Stomach (tissue), 9 donors: ENCODE data around the gene PFKL. TPM values are rescaled to one million over a fixed set of nuclear protein-coding genes. Genes with fewer than 3 reads are reported as not detected.
"Not testable (repeated sequence)": the region's sequence is repeated elsewhere in the genome, so short reads cannot be mapped to it uniquely, and the experiment has no call there.

ENCODE experiments used
- DNase-seq, 2 donors: peaks; one replicate each; pipeline versions ENCODE4 v3.0.0 to v3.0.0-alpha.2; 2013 to 2019
- H3K27ac ChIP-seq, 5 donors: fragments of 200-600 bp in 4 of 5; sonication (generic) in 4 of 5; one replicate each; pipeline ENCODE4 v1.5.1; 2013 to 2019; ENCODE audit warnings: mild to moderate bottlenecking in 1 of 5, moderate library complexity in 1 of 5
- H3K27me3 ChIP-seq, 3 donors: fragments of 200-600 bp; sonication (generic); one replicate each; pipeline ENCODE4 v1.5.1; 2017 to 2019; ENCODE audit warnings: mixed run types in 1 of 3
- H3K36me3 ChIP-seq, 4 donors: fragments of 200-600 bp; sonication (generic); 1 replicate in 3 of 4; 2 replicates in 1 of 4; pipeline ENCODE4 v1.5.1; 2016 to 2019
- H3K4me1 ChIP-seq, 4 donors: fragments of 200-600 bp; sonication (generic); one replicate each; pipeline ENCODE4 v1.5.1; 2016 to 2019
- H3K4me3 ChIP-seq, 4 donors: fragments of 200-600 bp; sonication (generic) in 3 of 4; one replicate each; pipeline ENCODE4 v1.5.1; 2016 to 2019; ENCODE audit warnings: mild to moderate bottlenecking in 1 of 4
- H3K9me3 ChIP-seq, 4 donors: fragments of 200-600 bp; sonication (generic); one replicate each; pipeline ENCODE4 v1.5.1; 2016 to 2019
- CTCF ChIP-seq, 7 experiments: fragments of 450-650 bp in 4 of 7; fragments of 200-600 bp in 3 of 7; sonication (generic) in 3 of 7; IDR thresholded peaks; one replicate each; pipeline ENCODE4 v1.5.1; 2016 to 2019; ENCODE audit warnings: antibody characterized with exemption in 7 of 7, control low read depth in 2 of 7, mild to moderate bottlenecking in 1 of 7
- EP300 ChIP-seq: sonication (generic); formaldehyde crosslinking; IDR thresholded peaks from one replicate; pipeline ENCODE4 v1.6.1; 2017; ENCODE audit warnings: antibody characterized with exemption
- POLR2A ChIP-seq, 4 donors: fragments of 450-650 bp; IDR thresholded peaks; one replicate each; pipeline ENCODE4 v1.6.1; 2016; ENCODE audit warnings: antibody characterized with exemption in 4 of 4, control low read depth in 2 of 4, mild to moderate bottlenecking in 1 of 4, moderate library complexity in 1 of 4
- POLR2AphosphoS5 ChIP-seq, 3 donors: sonication (generic); formaldehyde crosslinking; IDR thresholded peaks; one replicate each; pipeline ENCODE4 v1.6.1; 2016; ENCODE audit warnings: antibody characterized with exemption in 3 of 3
- WGBS, 5 donors: extraction: QIAGEN DNeasy Blood & Tissue Kit in 3 of 5; methylation state at CpG; one replicate each; pipeline versions ENCODE4 v1.1.5 to v1.1.7; 2013 to 2018; 5-methylcytosine and 5-hydroxymethylcytosine counted together
- intact Hi-C: fragments of 100-400 bp; cut with DNase I; formaldehyde crosslinking; loops from one replicate; pipeline ENCODE4 v1.15.1; 2023; ENCODE audit warnings: low total_unique reads
- polyA plus RNA-seq, 3 donors: library from polyadenylated mRNA; stranded (reverse); fragments of 200-250 nt; gene quantifications; one replicate each; pipeline ENCODE4 v1.2.3, GENCODE V29; 2013
- total RNA-seq, 5 donors: library from RNA; depleted of rRNA; stranded (reverse); fragments of >200 nt; gene quantifications; one replicate each; pipeline versions ENCODE4 v1.1.0 to v1.2.3, GENCODE V29; 2014 to 2016
- donor health status: healthy with polysubstance abuse.
- donor health status: Bipolar disorder and iron deficiency.
- donor health status: healthy.

PFKL gene
- total and polyA plus RNA-seq, 8 donors = 83.0 to 283 (median 130) TPM

GRCh38 chr21:44281801-44282200 lies 18.1 kb upstream of the PFKL start:
- no peaks in the 10 kb centered on the region for H3K9me3 ChIP-seq
- no peak for TF ChIP-seq CTCF (IDR thresholded peaks at IDR 0.05)
- TF ChIP-seq EP300 = no peak
- TF ChIP-seq POLR2A (IDR thresholded peaks at IDR 0.05) = no peak
- TF ChIP-seq POLR2AphosphoS5 (IDR thresholded peaks at IDR 0.05) = no peak
- H3K27ac ChIP-seq = no peak overlapping the region
- peaks cover 0 to 25% (median 19%) of the 10 kb centered on the region in 3 donors for H3K27me3 ChIP-seq
- intact Hi-C loops = no loop called here
- H3K4me3 ChIP-seq = no peak overlapping the region
- H3K36me3 ChIP-seq = no peaks in the 10 kb centered on the region
- no peak for DNase-seq
- peaks cover 4 to 11% (median 10%) of the 10 kb centered on the region in 4 donors for H3K4me1 ChIP-seq
- 89 to 100% (median 97%) methylated on average over 9 of the region's 9 CpGs; no CpG with 5 or more reads in 1 of the 5 donors for WGBS, 5 donors

- no peak overlapping the region for H3K27ac ChIP-seq
- intact Hi-C loops = no loop called here
- WGBS, 5 donors = 81 to 93% (median 82%) methylated on average over 7 to 9 of the region's 9 CpGs
- H3K9me3 ChIP-seq = no peaks in the 10 kb centered on the region
- H3K36me3 ChIP-seq = no peaks in the 10 kb centered on the region
- no peak overlapping the region for H3K4me3 ChIP-seq
- H3K4me1 ChIP-seq = peaks cover 4 to 11% (median 10%) of the 10 kb centered on the region in 4 donors
- H3K27me3 ChIP-seq = peaks cover 0 to 31% (median 21%) of the 10 kb centered on the region in 3 donors
- DNase-seq = no peak
- no peak for TF ChIP-seq EP300
These were observed 17.5 kb upstream of the PFKL start for GRCh38 chr21:44282370-44282769.

GRCh38 chr21:44283211-44283785 lies 16.6 kb upstream of the PFKL start:
- H3K4me1 ChIP-seq = peaks cover 4 to 11% (median 10%) of the 10 kb centered on the region in 4 donors
- intact Hi-C loops = not testable (repeated sequence)

GRCh38 chr21:44283948-44284347 lies 15.9 kb upstream of the PFKL start:
- WGBS, 5 donors = 66 to 82% (median 75%) methylated on average over 11 of the region's 11 CpGs
- no peak overlapping the region for H3K4me3 ChIP-seq
- TF ChIP-seq POLR2AphosphoS5 (IDR thresholded peaks at IDR 0.05) = no peak
- TF ChIP-seq CTCF (IDR thresholded peaks at IDR 0.05) = no peak
- TF ChIP-seq EP300 = no peak
- no peak for TF ChIP-seq POLR2A (IDR thresholded peaks at IDR 0.05)
- H3K27ac ChIP-seq = no peak overlapping the region
- H3K4me1 ChIP-seq = peaks cover 4 to 11% (median 10%) of the 10 kb centered on the region in 4 donors
- intact Hi-C loops = no loop called here
- peak in 1 of 2 donors; percentile 20 for DNase-seq
- no peaks in the 10 kb centered on the region for H3K36me3 ChIP-seq
- no peaks in the 10 kb centered on the region for H3K9me3 ChIP-seq
- peaks cover 0 to 44% (median 21%) of the 10 kb centered on the region in 3 donors for H3K27me3 ChIP-seq

More at GRCh38 chr21:44283211-44283785, 16.6 kb upstream of the PFKL start:
- 51 to 66% (median 55%) methylated on average over 9 to 11 of the region's 11 CpGs for whole genome bisulfite sequencing, 5 donors
- not testable (repeated sequence) for H3K36me3 ChIP-seq, H3K9me3 ChIP-seq, DNase-seq, H3K27ac ChIP-seq, H3K4me3 ChIP-seq
- H3K27me3 ChIP-seq = peaks cover 0 to 40% (median 21%) of the 10 kb centered on the region in 3 donors

- Histone ChIP-seq H3K36me3 (no peaks in the 10 kb centered on the region), H3K27ac (no peak within 1 kb of the TSS), H3K4me3 (peak within 1 kb of the TSS in 3 of 4 donors; percentile 8 to 25 (median 23)), H3K9me3 (no peaks in the 10 kb centered on the region), H3K27me3 (peaks cover 0 to 44% (median 21%) of the 10 kb centered on the region in 3 donors), H3K4me1 (peaks cover 4 to 11% (median 10%) of the 10 kb centered on the region in 4 donors)
- intact Hi-C loops = no loop called here
- peak in 1 of 2 donors; percentile 57 for DNase-seq
- no peak for TF ChIP-seq POLR2AphosphoS5 (IDR thresholded peaks at IDR 0.05)
- no peak for TF ChIP-seq CTCF (IDR thresholded peaks at IDR 0.05)
- no peak for TF ChIP-seq EP300
- TF ChIP-seq POLR2A (IDR thresholded peaks at IDR 0.05) = no peak
- WGBS, 5 donors = 23 to 72% (median 33%) methylated on average over 9 to 56 of the region's 56 CpGs
These were observed 14.5 kb upstream of the PFKL start, which contains the start of gene AIRE for GRCh38 chr21:44285138-44285992. AIRE (plus strand) TSS chr21:44285876; CDS start chr21:44286007, 131 bp downstream.
